ENCODE data around the gene TMEM222. TPM values are rescaled to one million over a fixed set of nuclear protein-coding genes. Genes with fewer than 3 reads are reported as not detected.

TMEM222 gene
- total RNA-seq, 1 experiment from 2014 or later, result 57.4 TPM

- Histone ChIP-seq H3K9me2 (replicated peaks; ENCODE audit: low read length) (no peaks in the 10 kb centered on the region), H3K4me3 (ENCODE audit: low read length) (no peak overlapping the region), H4K20me1 (ENCODE audit: low read length) (no peaks in the 10 kb centered on the region), H3K4me1 (ENCODE audit: insufficient read depth, low read length) (no peaks in the 10 kb centered on the region), H3K9ac (ENCODE audit: low read length) (no peak overlapping the region), H3K36me3 (ENCODE audit: low read depth, low read length) (peaks cover 12% of the 10 kb centered on the region), H3K4me2 (ENCODE audit: low read length) (no peak overlapping the region), H3K27ac (ENCODE audit: low read length) (no peak overlapping the region), H3K27me3 (ENCODE audit: low read length) (no peaks in the 10 kb centered on the region), H3K9me3 (ENCODE audit: low read length) (no peaks in the 10 kb centered on the region), H2AFZ (ENCODE audit: low read length) (no peak overlapping the region), H3F3A (ENCODE audit: low read length, unreplicated experiment) (no peaks in the 10 kb centered on the region), H3K79me2 (ENCODE audit: low read length) (no peaks in the 10 kb centered on the region)
- DNase-seq, result no peak
- BruUV-seq (replicated peaks), result no TSS peak
- CTCF ChIA-PET, result interaction anchor here (1.5 kb wide), 1 partner anchor 8 kb away, joined by 4 read pairs; the partner anchor contains the start of gene MAP3K6
- no peak for ATAC-seq
- intact Hi-C loops (cut with micrococcal nuclease), result no loop called here
- TF ChIP-seq CTCF (conservative IDR thresholded peaks at IDR 0.05; ENCODE audit: low read depth, low read length) (no peak), EZH2 (IDR thresholded peaks at IDR 0.05; ENCODE audit: low read length, unreplicated experiment) (no peak), EZH2phosphoT487 (IDR thresholded peaks at IDR 0.05; ENCODE audit: borderline replicate concordance, low read length) (no peak)
- POLR2A ChIA-PET (ENCODE audit: unreplicated experiment), result no interaction called here
These were observed 37.0 kb downstream of the TMEM222 start for GRCh38 chr1:27358928-27359313.

- BruUV-seq (replicated peaks), result no TSS peak
- peaks cover under 1% of the 10 kb centered on the region for H3K4me1 ChIP-seq (ENCODE audit: insufficient read depth, low read length)
- H2AFZ ChIP-seq (ENCODE audit: low read length), result no peak overlapping the region
- POLR2A ChIA-PET (ENCODE audit: unreplicated experiment), result no interaction called here
- no peaks in the 10 kb centered on the region for H3F3A ChIP-seq (ENCODE audit: low read length, unreplicated experiment)
- ATAC-seq (no peak), DNase-seq (no peak)
- no peak overlapping the region for H3K27ac ChIP-seq (ENCODE audit: low read length)
- H3K9me3 ChIP-seq (ENCODE audit: low read length), result no peaks in the 10 kb centered on the region
- H3K9ac ChIP-seq (ENCODE audit: low read length), result no peak overlapping the region
- no peaks in the 10 kb centered on the region for H4K20me1 ChIP-seq (ENCODE audit: low read length)
- intact Hi-C loops (cut with micrococcal nuclease), result no loop called here
- no peaks in the 10 kb centered on the region for H3K9me2 ChIP-seq (replicated peaks; ENCODE audit: low read length)
- CTCF ChIA-PET, result no interaction called here
- H3K4me2 ChIP-seq (ENCODE audit: low read length), result no peak overlapping the region
- H3K4me3 ChIP-seq (ENCODE audit: low read length), result no peak overlapping the region
- H3K27me3 ChIP-seq (ENCODE audit: low read length), result no peaks in the 10 kb centered on the region
- TF ChIP-seq CTCF (conservative IDR thresholded peaks at IDR 0.05; ENCODE audit: low read depth, low read length), result no peak
- no peak for TF ChIP-seq EZH2phosphoT487 (IDR thresholded peaks at IDR 0.05; ENCODE audit: borderline replicate concordance, low read length)
- no peak for TF ChIP-seq EZH2 (IDR thresholded peaks at IDR 0.05; ENCODE audit: low read length, unreplicated experiment)
- peaks cover 12% of the 10 kb centered on the region for H3K36me3 ChIP-seq (ENCODE audit: low read depth, low read length)
- peaks cover 5% of the 10 kb centered on the region for H3K79me2 ChIP-seq (ENCODE audit: low read length)
These were observed 37.8 kb downstream of the TMEM222 start for GRCh38 chr1:27359822-27360158.

- no TSS peak for BruUV-seq (replicated peaks)
- ChIA-PET CTCF (no interaction called here), POLR2A (ENCODE audit: unreplicated experiment) (no interaction called here)
- Histone ChIP-seq H3K9ac (ENCODE audit: low read length) (no peak overlapping the region), H3K27ac (ENCODE audit: low read length) (no peak overlapping the region), H3K79me2 (ENCODE audit: low read length) (peaks cover 10% of the 10 kb centered on the region), H3K36me3 (ENCODE audit: low read depth, low read length) (peaks cover 12% of the 10 kb centered on the region), H3K4me3 (ENCODE audit: low read length) (no peak overlapping the region), H4K20me1 (ENCODE audit: low read length) (no peaks in the 10 kb centered on the region), H3K27me3 (ENCODE audit: low read length) (no peaks in the 10 kb centered on the region), H3F3A (ENCODE audit: low read length, unreplicated experiment) (no peaks in the 10 kb centered on the region), H3K9me3 (ENCODE audit: low read length) (no peaks in the 10 kb centered on the region), H3K9me2 (replicated peaks; ENCODE audit: low read length) (no peaks in the 10 kb centered on the region), H3K4me1 (ENCODE audit: insufficient read depth, low read length) (peaks cover 6% of the 10 kb centered on the region), H2AFZ (ENCODE audit: low read length) (no peak overlapping the region), H3K4me2 (ENCODE audit: low read length) (no peak overlapping the region)
- intact Hi-C loops (cut with micrococcal nuclease), result no loop called here
- no peak for DNase-seq
- ATAC-seq, result no peak
- TF ChIP-seq EZH2phosphoT487 (IDR thresholded peaks at IDR 0.05; ENCODE audit: borderline replicate concordance, low read length) (no peak), CTCF (conservative IDR thresholded peaks at IDR 0.05; ENCODE audit: low read depth, low read length) (no peak), EZH2 (IDR thresholded peaks at IDR 0.05; ENCODE audit: low read length, unreplicated experiment) (no peak)
These were observed 38.4 kb downstream of the TMEM222 start for GRCh38 chr1:27360159-27361043.

Measured in PC-3 (cell line).